Measurements from ENCODE around the gene KIF25.

The KIF25 gene

DNA sequence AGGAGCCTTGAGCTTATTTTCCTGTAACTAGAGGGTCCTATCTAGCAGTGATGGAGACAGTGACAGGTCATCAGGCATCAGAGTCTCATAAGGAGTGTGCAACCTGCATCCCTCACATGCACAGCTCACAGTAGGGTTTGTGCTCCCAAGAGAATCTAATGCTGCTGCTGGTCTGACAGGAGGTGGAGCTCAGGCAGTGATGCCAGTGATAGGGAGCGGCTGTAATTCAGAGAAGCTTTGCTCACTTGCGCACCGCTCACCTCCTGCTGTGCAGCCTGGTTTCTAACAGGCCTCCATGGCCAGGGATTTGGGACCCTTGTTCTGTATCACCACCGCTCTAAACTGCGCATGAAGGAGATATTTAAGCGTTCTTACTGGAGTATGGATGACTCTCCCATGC lies 5.3 kb downstream of the KIF25 start:
- DNase-seq (ENCODE audit: extremely low read depth, low read depth): no peak
- no peak overlapping the region for H3K4me3 ChIP-seq (replicated peaks; ENCODE audit: low read depth, low read length)

DNA sequence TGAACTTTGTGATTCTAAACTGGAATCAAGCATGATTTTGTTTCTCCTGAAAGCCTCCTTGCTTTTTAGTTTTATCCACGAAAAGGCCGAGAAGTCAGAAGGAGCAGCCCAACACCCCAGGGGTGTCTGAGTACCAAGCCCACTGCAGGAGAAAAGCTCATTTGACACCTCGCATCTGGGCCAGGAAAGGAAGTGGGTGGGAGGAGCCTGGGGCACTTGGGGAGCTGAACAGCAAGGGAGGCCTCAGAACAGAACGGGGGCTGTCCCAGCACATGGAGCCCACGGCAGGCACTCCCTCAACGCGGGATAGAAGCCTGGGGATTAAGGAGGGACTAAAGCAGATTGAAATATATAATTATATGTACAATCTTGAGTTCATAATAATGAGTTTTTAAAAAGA lies 6.6 kb downstream of the KIF25 start:
- no peak for DNase-seq (ENCODE audit: extremely low read depth, low read depth)
- TF ChIP-seq, protein P1, sequence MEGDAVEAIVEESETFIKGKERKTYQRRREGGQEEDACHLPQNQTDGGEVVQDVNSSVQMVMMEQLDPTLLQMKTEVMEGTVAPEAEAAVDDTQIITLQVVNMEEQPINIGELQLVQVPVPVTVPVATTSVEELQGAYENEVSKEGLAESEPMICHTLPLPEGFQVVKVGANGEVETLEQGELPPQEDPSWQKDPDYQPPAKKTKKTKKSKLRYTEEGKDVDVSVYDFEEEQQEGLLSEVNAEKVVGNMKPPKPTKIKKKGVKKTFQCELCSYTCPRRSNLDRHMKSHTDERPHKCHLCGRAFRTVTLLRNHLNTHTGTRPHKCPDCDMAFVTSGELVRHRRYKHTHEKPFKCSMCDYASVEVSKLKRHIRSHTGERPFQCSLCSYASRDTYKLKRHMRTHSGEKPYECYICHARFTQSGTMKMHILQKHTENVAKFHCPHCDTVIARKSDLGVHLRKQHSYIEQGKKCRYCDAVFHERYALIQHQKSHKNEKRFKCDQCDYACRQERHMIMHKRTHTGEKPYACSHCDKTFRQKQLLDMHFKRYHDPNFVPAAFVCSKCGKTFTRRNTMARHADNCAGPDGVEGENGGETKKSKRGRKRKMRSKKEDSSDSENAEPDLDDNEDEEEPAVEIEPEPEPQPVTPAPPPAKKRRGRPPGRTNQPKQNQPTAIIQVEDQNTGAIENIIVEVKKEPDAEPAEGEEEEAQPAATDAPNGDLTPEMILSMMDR (IDR thresholded peaks at IDR 0.05; ENCODE audit: low read depth, low read length, missing control alignments): no peak
- no peak overlapping the region for H3K4me3 ChIP-seq (replicated peaks; ENCODE audit: low read depth, low read length)

More for the DNA sequence above, 5.3 kb downstream of the KIF25 start:
- TF ChIP-seq, protein P1 (IDR thresholded peaks at IDR 0.05; ENCODE audit: low read depth, low read length, missing control alignments): no peak

DNA sequence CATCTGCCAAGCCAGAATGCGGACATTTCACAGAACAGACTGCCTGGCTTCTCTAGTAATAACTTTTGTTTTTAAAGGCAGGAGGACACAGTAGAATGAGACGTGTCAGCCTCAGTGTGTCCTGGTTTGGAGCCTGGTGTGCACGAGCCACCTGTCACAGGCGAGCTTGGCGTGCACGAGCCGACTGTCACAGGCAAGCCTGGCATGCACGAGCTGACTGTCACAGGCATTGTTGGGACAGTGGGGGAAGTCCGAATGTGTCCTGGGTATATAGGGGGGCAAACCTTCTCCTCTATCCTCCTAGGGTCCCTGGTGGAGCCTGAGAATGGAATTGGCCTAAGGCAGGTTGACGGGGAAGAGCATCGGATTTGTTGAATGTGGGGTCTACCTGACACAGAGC lies 7.5 kb downstream of the KIF25 start:
- TF ChIP-seq, protein P1 (IDR thresholded peaks at IDR 0.05; ENCODE audit: low read depth, low read length, missing control alignments): no peak
- H3K4me3 ChIP-seq (replicated peaks; ENCODE audit: low read depth, low read length): no peak overlapping the region
- no peak for DNase-seq (ENCODE audit: extremely low read depth, low read depth)

DNA sequence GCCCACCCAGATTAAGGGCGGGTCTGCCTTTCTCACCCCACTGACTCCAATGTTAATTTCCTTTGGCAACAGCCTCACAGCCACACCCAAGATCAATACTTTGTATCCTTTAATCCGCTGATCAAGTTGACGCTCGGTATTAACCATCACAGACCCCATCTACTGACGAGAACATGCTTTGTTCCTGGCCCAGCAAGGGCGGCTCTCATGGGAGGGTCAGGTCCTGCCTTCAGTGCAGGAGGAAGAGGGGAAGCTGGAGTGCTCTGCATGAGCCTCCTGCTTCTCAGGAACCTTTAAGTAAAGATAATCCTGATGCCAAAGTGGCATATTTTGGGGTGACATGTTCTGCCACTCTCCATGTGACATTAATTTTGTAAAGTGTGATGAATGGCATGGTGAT lies 8.3 kb downstream of the KIF25 start:
- no peak overlapping the region for H3K4me3 ChIP-seq (replicated peaks; ENCODE audit: low read depth, low read length)
- no peak for DNase-seq (ENCODE audit: extremely low read depth, low read depth)
- TF ChIP-seq, protein P1 (IDR thresholded peaks at IDR 0.05; ENCODE audit: low read depth, low read length, missing control alignments): no peak

DNA sequence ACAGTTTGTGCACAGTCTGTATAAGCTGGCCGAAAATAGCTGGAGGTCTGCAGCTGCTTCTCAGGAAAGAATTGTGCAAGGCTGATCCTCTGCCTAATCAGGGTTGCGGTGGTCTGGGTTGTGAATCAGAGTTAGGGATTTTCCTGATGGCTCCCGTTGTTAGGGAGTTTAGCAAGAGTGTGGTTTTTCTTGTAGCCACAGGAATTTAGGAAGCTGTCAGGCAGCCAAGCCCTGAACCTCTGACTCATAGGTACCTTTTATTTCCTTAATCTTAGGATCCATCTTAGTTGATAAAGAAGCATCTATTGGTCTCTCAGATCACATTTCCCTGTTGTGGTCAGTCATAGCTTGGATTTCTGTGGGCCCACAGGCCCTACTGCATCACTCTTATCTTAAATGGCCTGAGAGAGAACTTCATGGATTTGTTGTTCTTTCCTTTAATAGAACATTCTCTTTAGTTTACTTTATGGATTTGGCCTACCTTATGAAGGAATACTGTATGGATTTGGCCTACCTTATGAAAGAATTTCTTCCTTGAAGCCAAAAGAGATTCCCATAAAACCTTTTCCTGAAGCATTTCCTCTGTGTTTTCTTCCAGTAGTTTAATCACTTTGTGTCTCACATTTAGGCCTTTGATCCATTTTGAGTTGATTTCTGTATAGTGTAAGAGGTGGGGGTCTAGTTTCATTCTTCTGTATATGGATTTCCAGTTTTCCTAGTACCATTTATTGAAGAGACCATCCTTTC lies 10.3 kb downstream of the KIF25 start:
- peak; percentile 96 for DNase-seq (ENCODE audit: extremely low read depth, low read depth)
- no peak overlapping the region for H3K4me3 ChIP-seq (replicated peaks; ENCODE audit: low read depth, low read length)
- TF ChIP-seq, protein P1 (IDR thresholded peaks at IDR 0.05; ENCODE audit: low read depth, low read length, missing control alignments): no peak

DNA sequence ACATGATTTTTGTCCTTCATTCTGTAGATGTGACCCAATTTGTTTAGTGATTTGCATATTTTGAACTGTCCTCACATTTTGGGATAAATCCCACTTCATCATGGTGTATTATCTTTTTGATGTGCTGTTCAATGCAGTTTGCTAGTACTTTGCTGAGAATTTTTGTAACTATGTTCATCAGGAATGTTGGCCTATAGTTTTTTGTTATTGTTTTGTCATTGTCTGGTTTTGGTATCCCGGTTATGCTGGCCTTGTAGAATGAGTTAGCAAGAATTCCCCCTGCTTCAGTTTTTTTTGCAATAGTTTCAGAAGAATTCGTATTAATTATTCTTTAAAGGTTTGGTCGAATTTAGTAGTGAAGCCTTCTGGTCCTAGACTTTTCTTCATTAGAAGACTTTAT lies 11.9 kb downstream of the KIF25 start:
- H3K4me3 ChIP-seq (replicated peaks; ENCODE audit: low read depth, low read length): no peak overlapping the region
- no peak for DNase-seq (ENCODE audit: extremely low read depth, low read depth)
- TF ChIP-seq, protein P1 (IDR thresholded peaks at IDR 0.05; ENCODE audit: low read depth, low read length, missing control alignments): no peak

DNA sequence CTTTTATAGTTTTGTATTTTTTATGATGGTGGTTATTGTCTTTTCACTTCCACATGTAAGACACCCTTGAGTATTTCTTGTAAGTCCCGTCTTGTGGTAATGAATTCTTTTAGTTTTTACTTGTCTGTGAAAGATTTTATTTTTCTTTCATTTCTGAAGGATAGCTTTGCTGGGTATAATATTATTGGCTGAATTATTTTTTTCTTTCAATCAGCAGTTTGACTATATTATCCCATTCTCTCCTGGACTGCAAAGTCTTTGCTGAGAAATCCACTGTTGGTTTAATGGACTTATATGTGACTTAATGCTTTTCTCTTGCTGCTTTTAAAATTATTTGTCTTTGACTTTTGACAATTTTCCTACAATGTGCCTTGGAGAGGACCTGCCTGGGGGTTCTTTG lies 13.8 kb downstream of the KIF25 start:
- no peak overlapping the region for H3K4me3 ChIP-seq (replicated peaks; ENCODE audit: low read depth, low read length)
- DNase-seq (ENCODE audit: extremely low read depth, low read depth): no peak
- TF ChIP-seq, protein P1 (IDR thresholded peaks at IDR 0.05; ENCODE audit: low read depth, low read length, missing control alignments): no peak
